NCI-H460 (cell line): ENCODE data around the gene WASL. TPM values are rescaled to one million over a fixed set of nuclear protein-coding genes. Genes with fewer than 3 reads are reported as not detected.
A peak's percentile ranks its signal among the peaks of the same experiment; 100 is the strongest.

ENCODE experiments used
- DNase-seq: peaks from one replicate; pipeline ENCODE4 v3.0.0-alpha.2; 2016; ENCODE audit warnings: low read depth; ENCODE audit errors: extremely low read depth
- total RNA-seq: library from RNA; depleted of rRNA; stranded (reverse); fragments of >200 nt; shearing (Covaris generic); gene quantifications from 2 replicates; pipeline ENCODE4 v1.2.3, GENCODE V29; 2014

The WASL gene
- total RNA-seq, 1 experiment from 2014 or later = 32.4 TPM

GRCh38 chr7:123770378-123770777 is 21.6 kb upstream of the WASL start:
- DNase-seq = peak; percentile 82

DNA sequence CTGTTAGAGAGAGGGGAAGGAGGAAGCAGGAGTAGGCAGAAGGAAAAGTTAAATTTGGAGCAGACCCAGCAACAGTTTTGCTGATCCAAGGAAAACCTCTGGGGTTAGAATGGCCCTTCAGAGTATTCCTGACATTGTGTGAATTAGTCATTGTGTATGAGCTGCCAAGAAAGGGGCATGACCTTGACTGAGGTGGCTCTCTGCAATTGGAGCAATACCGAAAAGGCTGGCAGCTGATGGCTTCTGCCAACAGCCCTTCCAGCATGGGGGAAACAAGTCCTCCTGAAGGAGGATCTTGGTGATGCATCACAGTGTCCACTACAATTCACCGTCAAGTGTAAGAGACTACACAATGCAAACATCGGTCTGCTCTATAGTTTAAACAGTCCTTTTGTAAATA is 20.6 kb upstream of the WASL start:
- peak; percentile 81 for DNase-seq

DNA sequence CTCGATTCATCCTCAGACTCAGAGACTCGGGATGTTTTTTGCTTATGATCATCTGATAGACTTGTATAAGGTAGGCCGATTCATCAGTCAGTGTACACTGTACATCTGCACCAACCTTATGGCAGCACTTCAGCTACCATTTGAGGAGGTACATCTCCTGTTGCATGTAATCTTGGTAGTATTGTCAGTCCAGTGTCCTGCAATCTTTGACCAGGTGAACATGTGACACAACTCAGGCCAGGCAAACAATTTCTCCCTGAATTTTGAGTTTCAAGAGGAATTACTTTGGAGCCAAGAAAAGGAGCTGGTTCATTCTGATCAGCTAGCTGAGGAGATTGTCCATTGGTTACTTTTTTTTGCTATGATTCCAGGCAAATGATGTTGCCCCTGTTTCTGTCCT is 19.7 kb upstream of the WASL start:
- DNase-seq = no peak

DNA sequence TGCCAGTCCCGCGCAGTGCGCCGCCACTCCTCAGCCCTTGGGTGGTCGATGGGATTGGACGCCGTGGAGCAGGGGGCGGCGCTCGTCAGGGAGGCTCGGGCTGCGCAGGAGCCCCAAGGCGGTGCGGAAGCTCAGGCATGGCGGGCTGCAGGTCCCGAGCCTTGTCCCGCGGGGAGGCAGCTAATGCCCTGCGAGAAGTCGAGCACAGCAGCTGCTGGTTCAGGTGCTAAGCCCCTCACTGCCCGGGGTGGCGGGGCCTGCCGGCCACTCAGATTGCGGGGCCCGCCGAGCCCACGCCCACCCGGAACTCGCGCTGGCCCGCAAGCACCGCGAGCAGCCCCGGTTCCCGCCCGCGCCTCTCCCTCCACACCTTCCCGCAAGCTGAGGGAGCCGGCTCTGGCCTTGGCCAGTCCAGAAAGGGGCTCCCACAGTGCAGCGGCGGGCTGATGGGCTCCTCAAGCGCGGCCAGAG is 14.4 kb upstream of the WASL start:
- no peak for DNase-seq

GRCh38 chr7:123761729-123762128 is 12.9 kb upstream of the WASL start:
- DNase-seq = no peak

DNA sequence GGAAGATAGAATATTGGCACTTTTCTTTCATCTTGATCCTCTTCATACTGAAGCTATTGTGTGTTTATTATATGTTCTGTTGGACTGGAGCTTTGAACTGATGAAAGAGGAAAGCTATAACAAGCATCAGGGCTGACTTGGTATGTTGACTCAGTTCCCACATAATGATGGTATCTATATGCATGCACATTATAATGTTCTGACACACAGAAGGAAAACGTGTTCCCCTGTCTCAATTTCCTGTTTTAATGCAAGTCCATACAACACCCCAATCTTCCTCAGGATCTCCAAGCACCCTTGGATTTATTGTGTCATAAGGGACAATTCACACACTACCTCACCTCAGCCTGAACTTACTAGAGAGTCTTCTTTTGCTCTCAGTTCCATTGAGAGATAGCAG is 8.3 kb upstream of the WASL start:
- no peak for DNase-seq

DNA sequence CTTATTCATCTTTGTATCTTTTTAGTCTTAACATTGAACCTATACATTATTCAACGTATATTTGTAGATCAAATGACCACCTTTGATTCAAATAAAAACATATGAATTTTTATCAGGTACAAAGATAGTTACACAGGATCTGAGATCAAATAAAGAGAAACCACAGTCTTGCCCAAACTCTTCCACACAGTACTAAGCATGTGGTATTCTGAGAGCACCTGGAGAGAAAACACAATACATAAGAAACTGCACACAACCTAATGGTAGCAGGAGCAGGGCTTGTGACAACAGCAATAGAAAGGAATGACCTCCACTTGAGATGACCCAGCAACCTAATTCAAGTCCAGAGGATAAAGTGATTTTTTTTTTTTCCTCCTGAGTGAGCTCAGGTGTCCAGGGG is 6.5 kb upstream of the WASL start:
- no peak for DNase-seq

DNA sequence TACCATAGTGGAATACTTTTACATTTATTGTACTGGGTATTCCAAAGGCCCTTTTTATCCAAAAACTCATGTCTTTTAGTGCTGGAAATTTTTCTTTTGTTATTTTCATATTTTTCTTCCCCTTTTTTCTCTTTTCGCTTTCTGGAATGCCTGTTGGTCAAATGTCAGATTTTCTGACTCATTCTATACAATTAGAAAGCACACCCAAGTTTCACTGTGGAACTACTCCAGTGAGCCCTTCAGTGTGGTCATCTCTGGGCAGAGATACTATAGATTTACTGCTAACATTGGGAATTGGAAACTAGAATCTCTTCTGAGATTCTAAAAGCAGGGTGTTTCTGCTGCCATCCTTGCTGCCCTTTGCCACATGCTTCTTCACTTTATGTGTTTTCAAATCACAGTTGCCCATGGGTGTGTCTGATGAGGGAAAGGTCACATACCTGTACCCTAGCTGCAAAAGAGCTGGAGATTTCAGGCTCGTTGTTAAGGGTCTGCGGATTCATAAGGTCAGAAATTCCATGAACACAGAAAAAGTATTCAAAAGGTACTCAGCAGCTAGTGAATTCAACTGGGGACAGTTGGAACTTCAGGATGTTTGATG is 5.6 kb upstream of the WASL start:
- DNase-seq = no peak

DNA sequence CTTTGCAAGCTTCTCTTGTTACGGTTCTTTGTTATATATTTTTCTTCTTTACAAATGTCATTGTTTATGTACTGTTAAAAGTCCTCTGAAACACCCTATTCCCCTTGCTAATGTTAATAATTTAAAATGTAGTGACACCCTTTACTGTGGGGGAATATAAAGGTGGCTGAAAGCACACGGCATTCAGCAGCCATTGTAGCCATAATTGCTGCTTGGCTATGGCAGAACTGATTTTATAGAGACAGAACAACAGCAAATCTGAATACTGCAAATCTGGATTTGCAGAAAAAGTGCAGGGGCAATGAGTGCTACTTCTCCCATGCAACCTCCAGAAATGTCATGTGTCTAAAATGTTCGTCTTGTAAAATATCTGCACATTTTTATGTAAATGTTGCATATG is 3.7 kb upstream of the WASL start:
- DNase-seq = no peak

- no peak for DNase-seq
Observed at GRCh38 chr7:123751821-123752220, 3.0 kb upstream of the WASL start.

- no peak for DNase-seq
Observed at GRCh38 chr7:123750389-123751230, 1.8 kb upstream of the WASL start.

- peak; percentile 80 for DNase-seq
Observed at GRCh38 chr7:123749537-123749857, 694 bp upstream of the WASL start.

DNA sequence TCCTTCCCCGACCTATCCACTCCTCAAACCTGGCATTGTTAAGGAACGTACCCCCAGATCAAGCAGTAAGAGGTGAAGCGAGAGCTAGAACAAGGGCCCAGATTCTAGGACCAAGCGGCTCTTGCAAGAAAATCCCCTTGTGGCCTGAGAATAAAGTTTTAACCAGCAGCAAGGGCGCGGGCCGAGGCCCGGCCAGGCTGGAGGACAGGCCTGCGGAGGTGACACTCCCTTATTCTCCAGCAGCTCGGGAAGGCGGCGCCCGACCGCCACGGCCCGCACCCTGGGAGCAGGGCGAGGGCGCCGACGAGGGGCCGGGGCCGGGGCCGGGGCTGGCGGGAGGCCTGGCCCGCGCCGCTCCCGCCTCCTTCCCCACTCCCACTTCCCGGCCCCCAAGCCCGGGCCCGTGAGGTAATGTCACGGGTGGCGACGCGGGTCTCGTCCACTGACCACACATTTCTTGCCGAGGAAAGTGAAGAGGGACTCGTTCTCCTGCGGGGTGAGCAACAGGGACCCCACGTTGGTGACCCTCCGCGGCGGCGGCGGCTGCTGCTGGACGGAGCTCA is 551 bp downstream of the WASL start:
- DNase-seq = no peak

- DNase-seq = no peak
Observed at GRCh38 chr7:123747620-123748141, 1.1 kb downstream of the WASL start.

- DNase-seq = no peak
Observed at GRCh38 chr7:123746931-123747488, 1.8 kb downstream of the WASL start.

GRCh38 chr7:123746055-123746454 is 2.7 kb downstream of the WASL start:
- DNase-seq = no peak

- DNase-seq = no peak
Observed at GRCh38 chr7:123745437-123745836, 3.4 kb downstream of the WASL start.

DNA sequence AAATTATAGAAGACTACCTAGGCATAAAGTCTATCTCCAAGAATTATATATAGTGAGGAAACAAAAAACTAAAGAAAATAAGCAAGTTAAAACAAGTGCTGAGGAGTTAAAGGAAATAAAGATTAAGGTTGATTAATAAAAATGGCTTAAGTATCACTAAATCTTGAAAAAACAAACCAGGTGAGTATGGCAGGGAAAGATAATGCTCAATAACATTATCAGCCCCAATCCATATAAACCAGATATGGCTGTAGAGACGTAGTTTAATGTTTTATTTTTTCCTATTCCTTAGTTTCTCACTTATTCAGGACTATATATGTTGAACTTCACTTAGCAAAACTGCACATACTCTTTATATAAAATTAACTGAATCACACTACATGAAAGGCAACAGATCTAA is 4.4 kb downstream of the WASL start:
- no peak for DNase-seq

DNA sequence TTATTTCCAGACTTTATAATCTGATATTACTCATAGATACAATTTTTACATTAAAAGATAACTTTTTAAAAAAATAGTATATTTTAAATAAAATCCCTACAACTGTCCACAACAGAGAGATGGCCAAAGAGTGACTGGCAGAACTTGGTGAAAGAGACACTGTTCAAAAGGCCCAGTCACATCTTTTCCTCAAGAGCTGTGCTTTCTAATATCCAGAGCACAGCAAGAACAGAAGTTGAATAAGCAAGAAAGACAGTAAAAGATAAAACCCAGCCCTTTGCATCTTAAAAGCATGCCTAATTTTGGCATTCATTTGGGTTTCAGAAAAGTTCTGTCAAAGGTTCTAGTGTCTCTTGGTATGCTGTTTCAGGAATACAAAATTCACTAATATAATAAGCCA is 6.9 kb downstream of the WASL start:
- DNase-seq = no peak

GRCh38 chr7:123738808-123739207 is 10.0 kb downstream of the WASL start:
- DNase-seq = no peak

DNA sequence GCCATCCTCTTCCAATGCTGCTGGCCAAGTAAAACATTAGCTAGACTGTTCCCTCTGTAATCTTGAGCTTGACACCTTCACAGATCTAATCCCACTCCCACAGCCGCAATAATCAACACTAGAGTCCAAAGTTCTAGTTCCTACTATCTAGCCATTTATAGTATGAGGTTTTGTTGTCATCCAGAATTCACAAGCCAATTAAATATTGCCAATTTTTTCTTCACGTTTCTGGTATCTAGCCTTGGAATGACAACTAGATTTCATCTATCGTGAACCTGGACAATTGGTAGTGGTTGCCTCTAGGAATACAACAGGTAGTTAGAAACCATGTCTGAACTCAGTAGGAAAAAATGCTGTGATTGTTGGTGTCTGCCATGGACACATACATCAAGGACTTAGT is 10.4 kb downstream of the WASL start:
- DNase-seq = no peak
